Measurements from ENCODE around the gene KIAA1217.

Gene KIAA1217

DNA sequence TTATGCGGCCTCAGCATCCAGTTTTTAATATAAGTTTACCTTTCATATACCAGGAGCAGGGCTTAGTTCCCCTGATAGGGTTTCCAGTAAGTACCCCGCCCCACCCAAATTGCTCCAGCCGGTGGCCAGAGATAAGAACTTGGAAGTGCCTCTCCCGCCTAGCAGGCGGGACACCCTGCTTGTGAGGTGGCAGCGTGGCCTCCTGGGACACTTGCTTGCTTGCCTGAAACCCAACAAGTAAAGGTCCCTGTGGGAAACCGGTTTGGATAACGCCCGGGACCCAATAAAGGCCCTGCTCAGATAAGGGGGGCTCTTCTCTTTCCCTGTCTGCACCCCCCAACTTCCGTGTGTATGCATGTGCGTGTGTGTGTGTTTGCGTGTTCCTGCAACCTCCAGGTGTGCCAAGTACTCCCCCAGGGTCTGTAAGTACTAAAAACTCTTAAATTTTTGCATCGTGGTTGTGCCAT is 360.4 kb downstream of the KIAA1217 start:
- Histone ChIP-seq H3K27me3 (ENCODE audit: insufficient read depth, low read length) (no peaks in the 10 kb centered on the region), H4K20me1 (ENCODE audit: insufficient read depth, low read length) (no peaks in the 10 kb centered on the region), H2AFZ (ENCODE audit: low read length) (no peak overlapping the region), H3F3A (ENCODE audit: insufficient read depth, low read length) (no peaks in the 10 kb centered on the region), H3K36me3 (ENCODE audit: insufficient read depth, low read length) (no peaks in the 10 kb centered on the region), H3K4me3 (ENCODE audit: low read depth, low read length, poor library complexity, severe bottlenecking) (no peak overlapping the region), H3K4me1 (ENCODE audit: insufficient read depth, low read length, severe bottlenecking) (no peaks in the 10 kb centered on the region), H3K4me2 (ENCODE audit: low read length) (no peak overlapping the region), H3K27ac (ENCODE audit: low read depth, low read length, poor library complexity, severe bottlenecking) (no peak overlapping the region), H3K9ac (ENCODE audit: low read length) (no peak overlapping the region), H3K79me2 (ENCODE audit: insufficient read depth, low read length) (no peaks in the 10 kb centered on the region), H3K9me2 (ENCODE audit: low read depth, low read length) (no peaks in the 10 kb centered on the region), H3K9me3 (ENCODE audit: low read length) (no peaks in the 10 kb centered on the region)
- TF ChIP-seq CTCF (IDR thresholded peaks at IDR 0.05; ENCODE audit: low read length) = no peak
- TF ChIP-seq EZH2 (IDR thresholded peaks at IDR 0.05; ENCODE audit: borderline replicate concordance, low read length) = no peak

DNA sequence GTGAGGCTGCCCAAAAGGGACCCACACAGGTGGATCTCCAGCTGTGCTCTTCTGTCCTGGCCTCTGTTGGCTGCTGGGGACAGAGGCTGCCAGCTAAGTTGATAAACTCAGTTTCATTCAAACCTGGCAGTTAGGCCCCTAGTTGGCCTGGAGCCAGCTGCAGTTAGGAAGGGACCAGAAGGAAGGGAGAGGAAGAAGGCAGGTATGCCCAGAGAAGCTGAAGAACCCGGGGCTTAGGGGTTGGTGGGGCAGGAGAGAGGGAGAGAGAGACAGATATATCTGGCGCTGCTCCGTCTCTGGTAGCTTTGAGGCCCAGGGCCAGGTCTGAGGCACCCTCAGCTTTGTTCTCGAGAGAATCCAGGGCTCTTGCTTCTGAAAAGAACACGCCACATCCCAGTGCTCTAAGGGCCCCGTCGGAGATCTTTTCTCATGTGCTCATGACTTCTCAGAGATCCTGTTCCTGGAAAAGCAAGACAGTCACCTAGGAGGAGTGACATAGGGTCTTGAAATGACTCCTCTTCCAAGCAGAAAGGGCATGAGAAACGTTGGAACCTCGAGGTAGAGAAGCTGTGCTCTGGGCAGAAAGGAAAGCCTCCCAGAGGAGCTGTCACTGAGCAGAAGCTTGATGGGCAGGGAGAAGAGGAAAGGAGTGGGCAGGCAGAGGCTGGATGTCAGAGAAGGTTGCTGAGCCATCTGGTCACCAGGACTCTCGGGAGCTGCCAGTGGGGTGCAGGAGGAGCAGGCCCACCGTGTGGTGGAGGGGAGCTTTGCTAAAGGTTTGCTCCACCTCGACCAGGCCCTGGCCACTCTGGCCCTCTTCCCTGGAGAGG is 361.1 kb downstream of the KIAA1217 start:
- H3K79me2 ChIP-seq (ENCODE audit: insufficient read depth, low read length) = no peaks in the 10 kb centered on the region
- TF ChIP-seq EZH2 (IDR thresholded peaks at IDR 0.05; ENCODE audit: borderline replicate concordance, low read length) = no peak
- TF ChIP-seq CTCF (IDR thresholded peaks at IDR 0.05; ENCODE audit: low read length) = no peak
- H3K4me1 ChIP-seq (ENCODE audit: insufficient read depth, low read length, severe bottlenecking) = no peaks in the 10 kb centered on the region
- H3K27ac ChIP-seq (ENCODE audit: low read depth, low read length, poor library complexity, severe bottlenecking) = no peak overlapping the region
- H3K4me2 ChIP-seq (ENCODE audit: low read length) = no peak overlapping the region
- no peak overlapping the region for H3K9ac ChIP-seq (ENCODE audit: low read length)
- no peaks in the 10 kb centered on the region for H3K27me3 ChIP-seq (ENCODE audit: insufficient read depth, low read length)
- no peaks in the 10 kb centered on the region for H3K9me2 ChIP-seq (ENCODE audit: low read depth, low read length)
- no peak overlapping the region for H2AFZ ChIP-seq (ENCODE audit: low read length)
- no peak overlapping the region for H3K4me3 ChIP-seq (ENCODE audit: low read depth, low read length, poor library complexity, severe bottlenecking)
- H3K36me3 ChIP-seq (ENCODE audit: insufficient read depth, low read length) = no peaks in the 10 kb centered on the region
- H4K20me1 ChIP-seq (ENCODE audit: insufficient read depth, low read length) = no peaks in the 10 kb centered on the region
- no peaks in the 10 kb centered on the region for H3K9me3 ChIP-seq (ENCODE audit: low read length)
- no peaks in the 10 kb centered on the region for H3F3A ChIP-seq (ENCODE audit: insufficient read depth, low read length)

GRCh38 chr10:24570658-24571426 is 361.9 kb downstream of the KIAA1217 start:
- Histone ChIP-seq H3K27me3 (ENCODE audit: insufficient read depth, low read length) (no peaks in the 10 kb centered on the region; the same call in 1 of the 2 replicates), H3K9me3 (ENCODE audit: low read length) (no peaks in the 10 kb centered on the region), H3K4me2 (ENCODE audit: low read length) (no peak overlapping the region), H4K20me1 (ENCODE audit: insufficient read depth, low read length) (no peaks in the 10 kb centered on the region), H3K27ac (ENCODE audit: low read depth, low read length, poor library complexity, severe bottlenecking) (no peak overlapping the region), H3K9me2 (ENCODE audit: low read depth, low read length) (no peaks in the 10 kb centered on the region), H3F3A (ENCODE audit: insufficient read depth, low read length) (no peaks in the 10 kb centered on the region), H2AFZ (ENCODE audit: low read length) (no peak overlapping the region), H3K9ac (ENCODE audit: low read length) (no peak overlapping the region), H3K4me3 (ENCODE audit: low read depth, low read length, poor library complexity, severe bottlenecking) (no peak overlapping the region), H3K36me3 (ENCODE audit: insufficient read depth, low read length) (no peaks in the 10 kb centered on the region), H3K79me2 (ENCODE audit: insufficient read depth, low read length) (no peaks in the 10 kb centered on the region), H3K4me1 (ENCODE audit: insufficient read depth, low read length, severe bottlenecking) (no peaks in the 10 kb centered on the region)
- TF ChIP-seq CTCF (IDR thresholded peaks at IDR 0.05; ENCODE audit: low read length) (no peak), EZH2 (IDR thresholded peaks at IDR 0.05; ENCODE audit: borderline replicate concordance, low read length) (no peak)
